ENCODE results near the gene MRAS.
"Not testable (repeated sequence)": the region's sequence is repeated elsewhere in the genome, so short reads cannot be mapped to it uniquely, and the experiment has no call there.

The MRAS gene

DNA sequence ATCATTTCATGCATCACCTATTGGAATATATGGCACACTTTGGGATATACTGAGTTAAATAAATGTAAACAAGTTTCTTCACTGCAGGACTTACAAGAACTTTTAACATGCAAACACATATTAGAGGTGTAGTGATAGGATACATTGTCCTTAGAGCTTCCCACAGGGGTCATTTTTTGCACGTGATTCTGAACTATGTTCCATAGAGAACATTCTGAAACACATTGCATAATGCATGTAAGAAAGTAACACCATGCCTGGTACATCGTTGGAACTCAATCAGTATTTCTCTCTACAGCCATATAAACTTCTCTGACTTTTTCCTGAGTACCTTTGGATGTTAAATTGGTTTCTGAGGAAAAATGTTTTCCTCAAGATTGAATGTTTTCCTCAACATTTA is 28.3 kb downstream of the MRAS start:
- in situ Hi-C loops (cut with MboI; ENCODE audit: low sequenced_read_pairs, unreplicated experiment) = no loop called here
- no peak for DNase-seq (ENCODE audit: low spot score)
- no peak for TF ChIP-seq CTCF (IDR thresholded peaks at IDR 0.05; ENCODE audit: borderline replicate concordance, control extremely low read depth, extremely low read depth, insufficient read depth, missing control alignments)

DNA sequence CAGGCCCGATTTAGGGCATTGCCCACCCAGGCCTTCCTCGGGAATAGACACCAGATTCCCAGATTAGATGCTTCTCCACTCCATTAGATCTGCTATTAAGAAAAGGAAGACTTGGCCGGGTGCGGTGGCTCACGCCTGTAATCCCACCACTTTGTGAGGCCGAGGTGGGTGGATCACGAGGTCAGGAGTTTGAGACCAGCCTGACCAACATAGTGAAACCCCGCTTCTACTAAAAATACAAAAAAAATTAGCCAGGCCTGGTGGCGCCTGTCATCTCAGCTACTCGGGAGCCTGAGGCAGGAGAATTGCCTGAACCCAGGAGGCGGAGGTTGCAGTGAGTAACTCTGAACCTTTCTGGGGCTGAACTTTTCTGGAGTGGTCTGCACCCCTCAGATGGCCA is 28.8 kb downstream of the MRAS start:
- DNase-seq (ENCODE audit: low spot score); in situ Hi-C loops (cut with MboI; ENCODE audit: low sequenced_read_pairs, unreplicated experiment): not testable (repeated sequence)

- no peak for TF ChIP-seq CTCF (IDR thresholded peaks at IDR 0.05; ENCODE audit: borderline replicate concordance, control extremely low read depth, extremely low read depth, insufficient read depth, missing control alignments)
- in situ Hi-C loops (cut with MboI; ENCODE audit: low sequenced_read_pairs, unreplicated experiment) = no loop called here
- DNase-seq (ENCODE audit: low spot score) = no peak
These were observed 29.4 kb downstream of the MRAS start for GRCh38 chr3:138377804-138378203.

DNA sequence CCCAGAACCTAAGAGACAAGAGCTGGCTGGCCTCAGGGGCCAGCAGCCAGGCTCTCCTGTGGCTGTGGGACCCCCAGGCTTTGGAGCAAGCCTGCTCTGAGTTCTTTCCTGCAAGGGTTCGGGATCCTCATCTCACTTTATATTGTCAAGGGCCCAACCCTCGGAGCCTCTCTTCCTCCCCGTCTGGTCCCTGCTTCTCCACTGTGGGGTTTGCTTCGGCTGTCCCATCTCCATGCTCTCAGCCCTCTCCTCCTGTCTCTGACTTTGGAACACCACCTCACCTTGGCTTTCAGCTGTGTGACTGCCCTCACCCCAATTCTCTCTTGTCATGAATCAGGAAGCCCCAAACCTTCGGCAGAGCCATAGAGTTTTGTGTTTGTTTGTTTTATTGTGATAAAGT is 30.0 kb downstream of the MRAS start:
- in situ Hi-C loops (cut with MboI; ENCODE audit: low sequenced_read_pairs, unreplicated experiment) = no loop called here
- no peak for TF ChIP-seq CTCF (IDR thresholded peaks at IDR 0.05; ENCODE audit: borderline replicate concordance, control extremely low read depth, extremely low read depth, insufficient read depth, missing control alignments)
- DNase-seq (ENCODE audit: low spot score) = no peak

DNA sequence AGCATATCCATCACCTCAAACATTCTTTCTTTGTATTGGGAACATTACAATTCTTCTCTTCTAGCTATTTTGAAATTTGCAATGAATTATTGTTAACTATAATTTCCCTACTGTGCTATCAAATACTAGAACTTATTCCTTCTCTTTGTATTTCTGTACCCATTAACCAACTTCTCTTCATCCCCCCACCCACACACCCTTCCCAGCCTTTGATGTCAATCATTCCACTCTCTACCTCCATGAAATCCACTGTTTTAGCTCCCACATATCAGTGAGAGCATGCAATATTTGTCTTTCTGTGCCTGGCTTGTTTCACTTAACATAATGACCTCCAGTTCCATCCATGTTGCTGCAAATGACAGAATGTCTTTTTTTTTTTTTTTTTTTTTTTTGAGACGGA is 30.6 kb downstream of the MRAS start:
- TF ChIP-seq CTCF (IDR thresholded peaks at IDR 0.05; ENCODE audit: borderline replicate concordance, control extremely low read depth, extremely low read depth, insufficient read depth, missing control alignments) = no peak
- in situ Hi-C loops (cut with MboI; ENCODE audit: low sequenced_read_pairs, unreplicated experiment) = no loop called here
- DNase-seq (ENCODE audit: low spot score) = no peak

- no peak for TF ChIP-seq CTCF (IDR thresholded peaks at IDR 0.05; ENCODE audit: borderline replicate concordance, control extremely low read depth, extremely low read depth, insufficient read depth, missing control alignments)
- no peak for DNase-seq (ENCODE audit: low spot score)
- in situ Hi-C loops (cut with MboI; ENCODE audit: low sequenced_read_pairs, unreplicated experiment) = no loop called here
These were observed 33.1 kb downstream of the MRAS start for GRCh38 chr3:138381413-138381901.

DNA sequence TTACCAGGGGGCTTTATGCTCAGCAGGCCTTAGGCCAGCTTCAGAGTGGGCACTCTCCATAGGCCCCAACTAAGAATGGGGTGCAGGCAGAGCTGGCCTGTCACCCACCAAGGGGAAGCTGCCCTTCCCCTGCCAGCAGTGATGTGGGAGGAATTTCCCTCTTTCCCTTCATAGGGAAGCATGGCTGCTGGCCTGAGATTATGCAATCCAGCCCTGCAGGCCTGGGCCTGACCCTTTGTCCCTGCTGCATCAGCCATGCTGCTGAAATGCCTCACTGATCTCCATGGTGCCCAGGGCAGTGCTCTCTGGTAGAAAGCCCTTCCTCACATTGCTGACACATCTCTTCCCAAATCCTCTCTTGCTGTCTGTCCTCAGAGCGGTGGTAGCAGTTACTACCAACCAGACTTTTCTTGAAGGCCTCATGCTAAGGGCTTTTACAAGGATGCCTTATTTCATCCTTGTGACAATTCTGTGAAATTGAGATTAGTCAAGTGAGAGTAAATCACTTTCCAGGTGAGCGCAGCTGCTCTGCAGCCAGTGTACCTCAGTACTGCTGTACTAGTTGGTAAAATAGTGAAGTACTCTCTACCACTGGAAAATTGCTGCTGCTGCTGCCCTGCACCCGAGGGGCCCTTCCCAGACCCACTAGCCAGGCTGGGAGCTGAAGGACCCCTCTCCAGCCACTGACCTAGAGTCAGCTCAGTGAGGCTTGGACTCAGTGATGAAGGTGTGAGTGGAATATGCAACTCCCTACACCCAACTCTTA is 33.8 kb downstream of the MRAS start:
- in situ Hi-C loops (cut with MboI; ENCODE audit: low sequenced_read_pairs, unreplicated experiment) = no loop called here
- DNase-seq (ENCODE audit: low spot score) = no peak
- no peak for TF ChIP-seq CTCF (IDR thresholded peaks at IDR 0.05; ENCODE audit: borderline replicate concordance, control extremely low read depth, extremely low read depth, insufficient read depth, missing control alignments)

Data from GM13976 (cell line).